OCI-LY3 (cell line): ENCODE data around the gene PARP12.

Experiments
- CTCF ChIP-seq: fragments of 200-600, 300-600 bp; sonication (generic); IDR thresholded peaks from 2 replicates; pipeline ENCODE4 v1.5.1; 2014; ENCODE audit warnings: antibody characterized with exemption, low read length, low read depth
- EZH2phosphoT487 ChIP-seq: fragments of 200-600 bp; shearing (Covaris generic); IDR thresholded peaks from 2 replicates; pipeline ENCODE4 v1.6.1; 2018; ENCODE audit warnings: antibody characterized with exemption, mixed run types, low read depth

- TF ChIP-seq CTCF (no peak), EZH2phosphoT487 (no peak)
Observed at GRCh38 chr7:140007051-140007690, 55.6 kb downstream of the PARP12 start.
